Fibroblast of lung (primary cell): Measurements from ENCODE around the gene SIVA1.

Experiments used
- EZH2 ChIP-seq: IDR thresholded peaks from 2 replicates; pipeline ENCODE4 v1.5.1; 2012; ENCODE audit warnings: low read length, control low read depth, mild to moderate bottlenecking; ENCODE audit errors: missing control alignments
- TF ChIP-seq, protein P1 (sequence below), 2 donors: IDR thresholded peaks in 1 of 2; conservative IDR thresholded peaks in 1 of 2; 1 replicate in 1 of 2; 2 replicates in 1 of 2; pipeline ENCODE4 v1.5.1; 2011 to 2012; ENCODE audit warnings: low read length in 2 of 2, control low read depth in 1 of 2, inconsistent platforms in 1 of 2, low read depth in 1 of 2, mild to moderate bottlenecking in 1 of 2

GRCh38 chr14:104745431-104745830 is 7.5 kb upstream of the SIVA1 start:
- TF ChIP-seq EZH2: no peak
- TF ChIP-seq, protein P1, sequence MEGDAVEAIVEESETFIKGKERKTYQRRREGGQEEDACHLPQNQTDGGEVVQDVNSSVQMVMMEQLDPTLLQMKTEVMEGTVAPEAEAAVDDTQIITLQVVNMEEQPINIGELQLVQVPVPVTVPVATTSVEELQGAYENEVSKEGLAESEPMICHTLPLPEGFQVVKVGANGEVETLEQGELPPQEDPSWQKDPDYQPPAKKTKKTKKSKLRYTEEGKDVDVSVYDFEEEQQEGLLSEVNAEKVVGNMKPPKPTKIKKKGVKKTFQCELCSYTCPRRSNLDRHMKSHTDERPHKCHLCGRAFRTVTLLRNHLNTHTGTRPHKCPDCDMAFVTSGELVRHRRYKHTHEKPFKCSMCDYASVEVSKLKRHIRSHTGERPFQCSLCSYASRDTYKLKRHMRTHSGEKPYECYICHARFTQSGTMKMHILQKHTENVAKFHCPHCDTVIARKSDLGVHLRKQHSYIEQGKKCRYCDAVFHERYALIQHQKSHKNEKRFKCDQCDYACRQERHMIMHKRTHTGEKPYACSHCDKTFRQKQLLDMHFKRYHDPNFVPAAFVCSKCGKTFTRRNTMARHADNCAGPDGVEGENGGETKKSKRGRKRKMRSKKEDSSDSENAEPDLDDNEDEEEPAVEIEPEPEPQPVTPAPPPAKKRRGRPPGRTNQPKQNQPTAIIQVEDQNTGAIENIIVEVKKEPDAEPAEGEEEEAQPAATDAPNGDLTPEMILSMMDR (conservative IDR thresholded peaks at IDR 0.05 in 1 of 2, IDR thresholded peaks at IDR 0.05 in 1 of 2; ENCODE audit: low read depth in 1 of 2, low read length in 2 of 2): no peak
